NCI-H1048 (cell line): ENCODE measurements around the gene LEMD2.

ENCODE experiments used
- DNase-seq: peaks from one replicate; lab custom pipeline; 2025; lab: John Stamatoyannopoulos, UW

Gene LEMD2

GRCh38 chr6:33738153-33738552, 50.8 kb downstream of the LEMD2 start:
- DNase-seq, result no peak

GRCh38 chr6:33737267-33738026, 51.5 kb downstream of the LEMD2 start:
- DNase-seq, result no peak

GRCh38 chr6:33735216-33735615, 53.7 kb downstream of the LEMD2 start:
- DNase-seq, result no peak

GRCh38 chr6:33733709-33734007, 55.3 kb downstream of the LEMD2 start:
- no peak for DNase-seq

GRCh38 chr6:33732817-33733708, 55.9 kb downstream of the LEMD2 start:
- no peak for DNase-seq

GRCh38 chr6:33732385-33732784, 56.5 kb downstream of the LEMD2 start:
- no peak for DNase-seq

- DNase-seq, result no peak
Observed at GRCh38 chr6:33731751-33732282, 57.1 kb downstream of the LEMD2 start.

- no peak for DNase-seq
Observed at GRCh38 chr6:33731035-33731434, 57.9 kb downstream of the LEMD2 start.

GRCh38 chr6:33730611-33731010, 58.3 kb downstream of the LEMD2 start:
- DNase-seq, result no peak

GRCh38 chr6:33729059-33729458, 59.9 kb downstream of the LEMD2 start:
- no peak for DNase-seq

- no peak for DNase-seq
Observed at GRCh38 chr6:33728438-33728837, 60.5 kb downstream of the LEMD2 start.

GRCh38 chr6:33727932-33728331, 61.0 kb downstream of the LEMD2 start:
- DNase-seq, result no peak

GRCh38 chr6:33727126-33727525, 61.8 kb downstream of the LEMD2 start:
- DNase-seq, result no peak

- DNase-seq, result no peak
Observed at GRCh38 chr6:33726696-33727095, 62.2 kb downstream of the LEMD2 start.

- DNase-seq, result no peak
Observed at GRCh38 chr6:33725891-33726673, 62.8 kb downstream of the LEMD2 start.

- no peak for DNase-seq
Observed at GRCh38 chr6:33725222-33725621, 63.7 kb downstream of the LEMD2 start.

- no peak for DNase-seq
Observed at GRCh38 chr6:33724102-33725023, 64.6 kb downstream of the LEMD2 start.

GRCh38 chr6:33723371-33724085, 65.4 kb downstream of the LEMD2 start:
- no peak for DNase-seq

- DNase-seq, result no peak
Observed at GRCh38 chr6:33722103-33722623, 66.8 kb downstream of the LEMD2 start.

GRCh38 chr6:33721508-33721907, 67.4 kb downstream of the LEMD2 start:
- peak; percentile 53 for DNase-seq
